ENCODE data around the gene AMELY. TPM values are rescaled to one million over a fixed set of nuclear protein-coding genes. Genes with fewer than 3 reads are reported as not detected.

AMELY gene
- total and polyA plus RNA-seq, 10 of the 15 experiments (the other 5 are each of a cell fraction or from before 2014, with no cell fraction given): not detected

DNA sequence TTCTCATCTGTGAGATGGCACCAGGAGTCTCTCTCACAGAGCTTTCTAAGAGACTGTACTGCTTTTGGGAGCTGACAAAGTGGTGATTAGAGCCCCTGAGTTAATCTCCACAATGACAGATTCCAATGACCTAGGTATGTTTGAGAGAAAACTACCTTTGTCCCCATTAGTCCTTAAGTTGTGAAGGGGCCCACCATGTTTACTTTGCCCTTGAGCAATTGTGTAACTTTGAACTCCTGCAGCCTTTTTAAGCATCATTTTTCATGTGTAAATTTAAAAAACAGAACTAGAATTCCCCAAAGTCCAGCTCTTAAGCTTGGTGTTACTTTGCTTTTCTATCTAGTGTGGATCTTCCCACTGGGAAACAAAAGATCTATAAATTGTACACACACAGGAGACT lies 1.8 kb upstream of the AMELY start (continued):
- TF ChIP-seq, protein P1, sequence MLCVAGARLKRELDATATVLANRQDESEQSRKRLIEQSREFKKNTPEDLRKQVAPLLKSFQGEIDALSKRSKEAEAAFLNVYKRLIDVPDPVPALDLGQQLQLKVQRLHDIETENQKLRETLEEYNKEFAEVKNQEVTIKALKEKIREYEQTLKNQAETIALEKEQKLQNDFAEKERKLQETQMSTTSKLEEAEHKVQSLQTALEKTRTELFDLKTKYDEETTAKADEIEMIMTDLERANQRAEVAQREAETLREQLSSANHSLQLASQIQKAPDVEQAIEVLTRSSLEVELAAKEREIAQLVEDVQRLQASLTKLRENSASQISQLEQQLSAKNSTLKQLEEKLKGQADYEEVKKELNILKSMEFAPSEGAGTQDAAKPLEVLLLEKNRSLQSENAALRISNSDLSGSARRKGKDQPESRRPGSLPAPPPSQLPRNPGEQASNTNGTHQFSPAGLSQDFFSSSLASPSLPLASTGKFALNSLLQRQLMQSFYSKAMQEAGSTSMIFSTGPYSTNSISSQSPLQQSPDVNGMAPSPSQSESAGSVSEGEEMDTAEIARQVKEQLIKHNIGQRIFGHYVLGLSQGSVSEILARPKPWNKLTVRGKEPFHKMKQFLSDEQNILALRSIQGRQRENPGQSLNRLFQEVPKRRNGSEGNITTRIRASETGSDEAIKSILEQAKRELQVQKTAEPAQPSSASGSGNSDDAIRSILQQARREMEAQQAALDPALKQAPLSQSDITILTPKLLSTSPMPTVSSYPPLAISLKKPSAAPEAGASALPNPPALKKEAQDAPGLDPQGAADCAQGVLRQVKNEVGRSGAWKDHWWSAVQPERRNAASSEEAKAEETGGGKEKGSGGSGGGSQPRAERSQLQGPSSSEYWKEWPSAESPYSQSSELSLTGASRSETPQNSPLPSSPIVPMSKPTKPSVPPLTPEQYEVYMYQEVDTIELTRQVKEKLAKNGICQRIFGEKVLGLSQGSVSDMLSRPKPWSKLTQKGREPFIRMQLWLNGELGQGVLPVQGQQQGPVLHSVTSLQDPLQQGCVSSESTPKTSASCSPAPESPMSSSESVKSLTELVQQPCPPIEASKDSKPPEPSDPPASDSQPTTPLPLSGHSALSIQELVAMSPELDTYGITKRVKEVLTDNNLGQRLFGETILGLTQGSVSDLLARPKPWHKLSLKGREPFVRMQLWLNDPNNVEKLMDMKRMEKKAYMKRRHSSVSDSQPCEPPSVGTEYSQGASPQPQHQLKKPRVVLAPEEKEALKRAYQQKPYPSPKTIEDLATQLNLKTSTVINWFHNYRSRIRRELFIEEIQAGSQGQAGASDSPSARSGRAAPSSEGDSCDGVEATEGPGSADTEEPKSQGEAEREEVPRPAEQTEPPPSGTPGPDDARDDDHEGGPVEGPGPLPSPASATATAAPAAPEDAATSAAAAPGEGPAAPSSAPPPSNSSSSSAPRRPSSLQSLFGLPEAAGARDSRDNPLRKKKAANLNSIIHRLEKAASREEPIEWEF (IDR thresholded peaks at IDR 0.05; ENCODE audit: insufficient replicate concordance, low read depth, low read length): no peak
- no peak for TF ChIP-seq SPI1 (IDR thresholded peaks at IDR 0.05; ENCODE audit: borderline replicate concordance, insufficient read depth, low read depth, low read length)
- no peak for TF ChIP-seq BCL11A (IDR thresholded peaks at IDR 0.05; ENCODE audit: low read depth, low read length)
- TF ChIP-seq FOXK2 (IDR thresholded peaks at IDR 0.05): no peak
- TF ChIP-seq RELA (IDR thresholded peaks at IDR 0.05; ENCODE audit: borderline replicate concordance, partially characterized antibody): no peak
- TF ChIP-seq, protein P2, sequence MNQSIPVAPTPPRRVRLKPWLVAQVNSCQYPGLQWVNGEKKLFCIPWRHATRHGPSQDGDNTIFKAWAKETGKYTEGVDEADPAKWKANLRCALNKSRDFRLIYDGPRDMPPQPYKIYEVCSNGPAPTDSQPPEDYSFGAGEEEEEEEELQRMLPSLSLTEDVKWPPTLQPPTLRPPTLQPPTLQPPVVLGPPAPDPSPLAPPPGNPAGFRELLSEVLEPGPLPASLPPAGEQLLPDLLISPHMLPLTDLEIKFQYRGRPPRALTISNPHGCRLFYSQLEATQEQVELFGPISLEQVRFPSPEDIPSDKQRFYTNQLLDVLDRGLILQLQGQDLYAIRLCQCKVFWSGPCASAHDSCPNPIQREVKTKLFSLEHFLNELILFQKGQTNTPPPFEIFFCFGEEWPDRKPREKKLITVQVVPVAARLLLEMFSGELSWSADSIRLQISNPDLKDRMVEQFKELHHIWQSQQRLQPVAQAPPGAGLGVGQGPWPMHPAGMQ (IDR thresholded peaks at IDR 0.05; ENCODE audit: borderline replicate concordance): no peak
- no peak for TF ChIP-seq RAD51 (IDR thresholded peaks at IDR 0.05)
- TF ChIP-seq, protein P3, sequence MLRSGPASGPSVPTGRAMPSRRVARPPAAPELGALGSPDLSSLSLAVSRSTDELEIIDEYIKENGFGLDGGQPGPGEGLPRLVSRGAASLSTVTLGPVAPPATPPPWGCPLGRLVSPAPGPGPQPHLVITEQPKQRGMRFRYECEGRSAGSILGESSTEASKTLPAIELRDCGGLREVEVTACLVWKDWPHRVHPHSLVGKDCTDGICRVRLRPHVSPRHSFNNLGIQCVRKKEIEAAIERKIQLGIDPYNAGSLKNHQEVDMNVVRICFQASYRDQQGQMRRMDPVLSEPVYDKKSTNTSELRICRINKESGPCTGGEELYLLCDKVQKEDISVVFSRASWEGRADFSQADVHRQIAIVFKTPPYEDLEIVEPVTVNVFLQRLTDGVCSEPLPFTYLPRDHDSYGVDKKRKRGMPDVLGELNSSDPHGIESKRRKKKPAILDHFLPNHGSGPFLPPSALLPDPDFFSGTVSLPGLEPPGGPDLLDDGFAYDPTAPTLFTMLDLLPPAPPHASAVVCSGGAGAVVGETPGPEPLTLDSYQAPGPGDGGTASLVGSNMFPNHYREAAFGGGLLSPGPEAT (IDR thresholded peaks at IDR 0.05; ENCODE audit: low read depth): no peak
